Transverse colon (tissue), 4 donors: ENCODE data around the gene IFNGR1. TPM values are rescaled to one million over a fixed set of nuclear protein-coding genes. Genes with fewer than 3 reads are reported as not detected.

ENCODE experiments used
- DNase-seq: peaks from one replicate; pipeline ENCODE4 v3.0.0-alpha.2; 2019
- H3K27ac ChIP-seq, 4 donors: fragments of 200-600 bp; sonication (generic); 2 replicates each; pipeline ENCODE4 v1.5.1; 2016 to 2018; ENCODE audit warnings: inconsistent platforms in 4 of 4
- H3K27me3 ChIP-seq: fragments of 200-600 bp; sonication (generic); 2 replicates; pipeline ENCODE4 v1.5.1; 2017; ENCODE audit warnings: inconsistent platforms
- H3K36me3 ChIP-seq, 4 donors: fragments of 200-600 bp; sonication (generic); 2 replicates each; pipeline ENCODE4 v1.5.1; 2017 to 2019; ENCODE audit warnings: inconsistent platforms in 4 of 4
- H3K4me1 ChIP-seq, 4 donors: fragments of 200-600 bp; sonication (generic); 2 replicates each; pipeline ENCODE4 v1.5.1; 2017 to 2020; ENCODE audit warnings: inconsistent platforms in 4 of 4
- H3K4me3 ChIP-seq, 4 donors: fragments of 200-600 bp; sonication (generic); 1 replicate in 1 of 4; 2 replicates in 3 of 4; pipeline versions ENCODE4 v1.5.1 to v1.6.1; 2017 to 2019; ENCODE audit warnings: inconsistent platforms in 4 of 4
- H3K9me3 ChIP-seq, 2 donors: fragments of 200-600 bp; sonication (generic); 2 replicates each; pipeline ENCODE4 v1.5.1; 2017 to 2019; ENCODE audit warnings: inconsistent platforms in 2 of 2
- EP300 ChIP-seq: sonication (generic); formaldehyde crosslinking; IDR thresholded peaks from one replicate; pipeline ENCODE4 v1.6.1; 2017; ENCODE audit warnings: antibody characterized with exemption, low read depth
- POLR2A ChIP-seq: fragments of 450-650 bp; IDR thresholded peaks from one replicate; pipeline ENCODE4 v1.6.1; 2016; ENCODE audit warnings: antibody characterized with exemption, mild to moderate bottlenecking, moderate library complexity
- POLR2AphosphoS5 ChIP-seq, 3 donors: sonication (generic); formaldehyde crosslinking; IDR thresholded peaks; one replicate each; pipeline ENCODE4 v1.6.1; 2016; ENCODE audit warnings: antibody characterized with exemption in 3 of 3
- WGBS, 2 donors: methylation state at CpG; one replicate each; pipeline ENCODE4 v1.1.5; 2018; ENCODE audit warnings: low coverage in 1 of 2; 5-methylcytosine and 5-hydroxymethylcytosine counted together
- in situ Hi-C, 4 donors: fragments of 200-750 bp; cut with MboI; loops; one replicate each; pipeline versions ENCODE4 v1.15.0 to v1.15.1; 2017; ENCODE audit warnings: low sequenced_read_pairs in 3 of 4, low pct_ligation_motif_present in 1 of 4, low pct_unique_long_range_greater_than_20kb in 1 of 4
- intact Hi-C: fragments of 100-400 bp; cut with DNase I; formaldehyde crosslinking; loops from one replicate; pipeline ENCODE4 v1.15.1; 2023; ENCODE audit warnings: low total_unique reads
- total RNA-seq, 4 donors: library from RNA; depleted of rRNA; stranded (reverse); fragments of >200 nt; gene quantifications; one replicate each; pipeline ENCODE4 v1.1.0, GENCODE V29; 2016
- TF ChIP-seq, protein P1 (sequence below), 5 experiments: fragments of 200-600 bp in 3 of 5; fragments of 450-650 bp in 2 of 5; sonication (generic) in 3 of 5; IDR thresholded peaks; 1 replicate in 2 of 5; 2 replicates in 3 of 5; pipeline ENCODE4 v1.5.1; 2016 to 2017; ENCODE audit warnings: antibody characterized with exemption in 5 of 5, inconsistent platforms in 3 of 5, mild to moderate bottlenecking in 2 of 5, moderate library complexity in 1 of 5

IFNGR1 gene
- total RNA-seq, 4 donors from 2014 or later, result 7.0 to 116 (median 86.8) TPM

- Histone ChIP-seq H3K27ac (no peak overlapping the region), H3K4me1 (peaks cover 23 to 87% (median 54%) of the 10 kb centered on the region in 4 donors), H3K36me3 (no peaks in the 10 kb centered on the region), H3K4me3 (peak overlapping the region in 1 of 4 donors; percentile 73), H3K27me3 (no peaks in the 10 kb centered on the region), H3K9me3 (no peaks in the 10 kb centered on the region)
- intact Hi-C loops (no loop called here), in situ Hi-C loops (no loop called here)
- 85 to 90% methylated on average over 3 of the region's 3 CpGs for WGBS, 2 donors
- TF ChIP-seq EP300 (no peak), POLR2AphosphoS5 (IDR thresholded peaks at IDR 0.05) (no peak), POLR2A (no peak)
- TF ChIP-seq, protein P1, sequence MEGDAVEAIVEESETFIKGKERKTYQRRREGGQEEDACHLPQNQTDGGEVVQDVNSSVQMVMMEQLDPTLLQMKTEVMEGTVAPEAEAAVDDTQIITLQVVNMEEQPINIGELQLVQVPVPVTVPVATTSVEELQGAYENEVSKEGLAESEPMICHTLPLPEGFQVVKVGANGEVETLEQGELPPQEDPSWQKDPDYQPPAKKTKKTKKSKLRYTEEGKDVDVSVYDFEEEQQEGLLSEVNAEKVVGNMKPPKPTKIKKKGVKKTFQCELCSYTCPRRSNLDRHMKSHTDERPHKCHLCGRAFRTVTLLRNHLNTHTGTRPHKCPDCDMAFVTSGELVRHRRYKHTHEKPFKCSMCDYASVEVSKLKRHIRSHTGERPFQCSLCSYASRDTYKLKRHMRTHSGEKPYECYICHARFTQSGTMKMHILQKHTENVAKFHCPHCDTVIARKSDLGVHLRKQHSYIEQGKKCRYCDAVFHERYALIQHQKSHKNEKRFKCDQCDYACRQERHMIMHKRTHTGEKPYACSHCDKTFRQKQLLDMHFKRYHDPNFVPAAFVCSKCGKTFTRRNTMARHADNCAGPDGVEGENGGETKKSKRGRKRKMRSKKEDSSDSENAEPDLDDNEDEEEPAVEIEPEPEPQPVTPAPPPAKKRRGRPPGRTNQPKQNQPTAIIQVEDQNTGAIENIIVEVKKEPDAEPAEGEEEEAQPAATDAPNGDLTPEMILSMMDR (IDR thresholded peaks at IDR 0.05), result no peak
- no peak for DNase-seq
Observed at GRCh38 chr6:137214931-137215330, 4.3 kb downstream of the IFNGR1 start.

DNA sequence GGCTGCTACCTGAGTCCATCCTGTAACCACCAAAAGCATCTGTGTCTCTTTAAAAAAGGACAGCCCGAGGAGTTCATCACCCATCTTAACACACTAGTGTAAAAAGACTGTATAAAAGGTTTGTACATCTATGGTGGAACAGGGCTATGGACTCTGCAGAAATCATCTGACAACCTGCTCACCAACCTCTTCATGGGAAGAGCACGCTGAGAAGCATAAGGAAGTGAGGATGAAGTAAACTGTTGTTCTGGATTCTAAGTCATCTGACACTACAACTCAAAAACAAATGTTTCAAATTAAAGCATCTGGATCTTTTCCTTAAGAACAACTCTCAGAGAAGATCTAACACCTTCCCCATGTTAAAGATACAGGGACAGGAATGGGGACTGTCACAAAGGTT lies 5.4 kb downstream of the IFNGR1 start:
- peak overlapping the region in 1 of 4 donors; percentile 2 for H3K4me3 ChIP-seq
- intact Hi-C loops, result no loop called here
- in situ Hi-C loops, result no loop called here
- H3K27ac ChIP-seq, result peak overlapping the region in 2 of 4 donors; percentile 18 to 27
- H3K36me3 ChIP-seq, result no peaks in the 10 kb centered on the region
- no peak for DNase-seq
- no peaks in the 10 kb centered on the region for H3K9me3 ChIP-seq
- no peaks in the 10 kb centered on the region for H3K27me3 ChIP-seq
- no peak for TF ChIP-seq POLR2AphosphoS5 (IDR thresholded peaks at IDR 0.05)
- TF ChIP-seq POLR2A, result no peak
- no peak for TF ChIP-seq EP300
- TF ChIP-seq, protein P1 (IDR thresholded peaks at IDR 0.05), result no peak
- H3K4me1 ChIP-seq, result peaks cover 20 to 84% (median 49%) of the 10 kb centered on the region in 4 donors
- 54 to 62% methylated on average over 2 of the region's 2 CpGs for WGBS, 2 donors

- in situ Hi-C loops, result no loop called here
- TF ChIP-seq POLR2AphosphoS5 (IDR thresholded peaks at IDR 0.05) (no peak), EP300 (no peak), POLR2A (no peak)
- TF ChIP-seq, protein P1 (IDR thresholded peaks at IDR 0.05), result no peak
Observed at GRCh38 chr6:137213331-137213740, 5.8 kb downstream of the IFNGR1 start.

DNA sequence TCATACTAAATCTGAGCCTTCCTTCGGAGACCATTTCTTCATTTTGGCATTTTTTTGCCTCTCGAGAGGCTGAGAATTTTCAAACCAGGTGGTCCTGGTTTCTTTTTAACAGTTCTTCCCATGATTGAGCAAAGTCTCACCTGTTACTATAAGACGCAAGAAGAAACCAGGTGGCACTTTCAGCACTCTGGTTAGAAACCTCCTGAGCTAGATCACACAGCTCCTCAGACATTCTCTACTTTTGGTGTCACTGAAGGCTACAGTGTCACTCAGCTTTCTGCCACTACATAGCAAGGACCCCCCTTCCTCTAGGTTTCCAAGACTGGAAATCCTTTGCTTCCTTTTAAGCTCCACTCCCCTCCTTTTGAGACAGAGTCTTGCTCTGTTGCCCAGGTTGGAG lies 7.3 kb downstream of the IFNGR1 start:
- intact Hi-C loops (no loop called here), in situ Hi-C loops (no loop called here)
- no peak for DNase-seq
- H3K9me3 ChIP-seq, result no peaks in the 10 kb centered on the region
- no peak overlapping the region for H3K27ac ChIP-seq
- H3K4me3 ChIP-seq, result no peak overlapping the region
- H3K27me3 ChIP-seq, result no peaks in the 10 kb centered on the region
- H3K4me1 ChIP-seq, result peaks cover 10 to 70% (median 38%) of the 10 kb centered on the region in 4 donors
- H3K36me3 ChIP-seq, result no peaks in the 10 kb centered on the region
- WGBS, 2 donors, result 77 to 95% methylated on average over 3 of the region's 3 CpGs
- TF ChIP-seq, protein P1 (IDR thresholded peaks at IDR 0.05), result no peak
- TF ChIP-seq EP300, result no peak
- no peak for TF ChIP-seq POLR2A
- TF ChIP-seq POLR2AphosphoS5 (IDR thresholded peaks at IDR 0.05), result no peak

More at GRCh38 chr6:137213331-137213740, 5.8 kb downstream of the IFNGR1 start:
- intact Hi-C loops, result no loop called here
- DNase-seq, result no peak
- no peaks in the 10 kb centered on the region for H3K9me3 ChIP-seq
- no peaks in the 10 kb centered on the region for H3K27me3 ChIP-seq
- H3K4me3 ChIP-seq, result peak overlapping the region in 1 of 4 donors; percentile 2
- H3K4me1 ChIP-seq, result peaks cover 20 to 84% (median 49%) of the 10 kb centered on the region in 4 donors
- no peaks in the 10 kb centered on the region for H3K36me3 ChIP-seq
- WGBS, 2 donors, result 63 to 68% methylated on average over 4 of the region's 4 CpGs
- peak overlapping the region in 2 of 4 donors; percentile 18 to 27 for H3K27ac ChIP-seq
